GM12878 (cell line): Measurements from ENCODE around the gene ANKRD28. TPM values are rescaled to one million over a fixed set of nuclear protein-coding genes. Genes with fewer than 3 reads are reported as not detected.
A peak's percentile ranks its signal among the peaks of the same experiment; 100 is the strongest.

Source experiments
- ATAC-seq: fragments of 200-7000 bp; cut with Tn5 transposase; 3 replicates; pipeline ENCODE4 v1.9.1; 2020; ENCODE audit warnings: mild to moderate bottlenecking, moderate library complexity
- BruUV-seq: library from RNA; stranded (reverse); fragments of 400-500 nt; replicated peaks from 2 replicates; lab custom pipeline; 2021; lab: Mats Ljungman, UMichigan
- CTCF ChIA-PET: fragments of 300-600 bp; sonication (Branson Sonifier 250); formaldehyde crosslinking; extraction: SDS; loops from one replicate; lab custom pipeline; 2021; ENCODE audit warnings: inconsistent platforms; lab: Yijun Ruan, JAX
- POLR2A ChIA-PET: fragments of 350-600 bp; formaldehyde crosslinking; extraction: SDS; loops from one replicate; lab custom pipeline; 2021; ENCODE audit warnings: inconsistent platforms; lab: Charles Lee
- RAD21 ChIA-PET: fragments of 300-600 bp; sonication (Branson Sonifier 250); formaldehyde crosslinking; loops from one replicate; lab custom pipeline; 2023; ENCODE audit warnings: antibody characterized with exemption; ENCODE audit not compliant: unreplicated experiment; lab: Charles Lee
- SMC1A ChIA-PET: fragments of 300-600 bp; sonication (Branson Sonifier 250); formaldehyde crosslinking; loops from one replicate; lab custom pipeline; 2023; ENCODE audit not compliant: unreplicated experiment, uncharacterized antibody; lab: Charles Lee
- DNase-seq: peaks from one replicate; pipeline ENCODE4 v3.0.0-alpha.2; 2011; ENCODE audit warnings: low read depth, low spot score
- FAIRE-seq: peaks from 3 replicates; lab custom pipeline; 2011; peaks lifted over from hg19 to GRCh38; lab: Jason Lieb, UNC
- H2AFZ ChIP-seq: 2 replicates; pipeline ENCODE4 v1.6.0; 2011; ENCODE audit warnings: low read depth, low read length, control low read depth; ENCODE audit not compliant: control insufficient read depth
- H3K27ac ChIP-seq: 2 replicates; pipeline ENCODE4 v1.5.1; 2011; ENCODE audit warnings: control low read depth; ENCODE audit not compliant: control insufficient read depth, insufficient read depth
- H3K27me3 ChIP-seq, 2 experiments: replicated peaks in 1 of 2; 2 replicates each; pipeline versions ENCODE4 v1.6.0 to v1.6.1; 2011; ENCODE audit warnings: low read length in 1 of 2; ENCODE audit not compliant: control insufficient read depth in 2 of 2, insufficient read depth in 2 of 2
- H3K36me3 ChIP-seq, 2 experiments: 2 replicates each; pipeline ENCODE4 v1.5.1; 2011; ENCODE audit warnings: low read length in 1 of 2; ENCODE audit not compliant: control insufficient read depth in 2 of 2, insufficient read depth in 2 of 2
- H3K4me1 ChIP-seq: 2 replicates; pipeline ENCODE4 v1.6.1; 2011; ENCODE audit warnings: mild to moderate bottlenecking, low read length, moderate library complexity, mixed read lengths; ENCODE audit not compliant: control insufficient read depth, insufficient read depth
- H3K4me2 ChIP-seq: 2 replicates; pipeline ENCODE4 v1.6.0; 2011; ENCODE audit warnings: control low read depth; ENCODE audit not compliant: control insufficient read depth, insufficient read depth
- H3K4me3 ChIP-seq: fragments of 200-600 bp; sonication (generic); 2 replicates; pipeline ENCODE4 v1.5.1; 2016
- H3K79me2 ChIP-seq: 2 replicates; pipeline ENCODE4 v1.6.0; 2011; ENCODE audit warnings: low read length; ENCODE audit not compliant: control insufficient read depth, insufficient read depth
- H3K9ac ChIP-seq: 2 replicates; pipeline ENCODE4 v1.8.0; 2011; ENCODE audit warnings: low read length, control low read depth, mixed read lengths; ENCODE audit not compliant: control insufficient read depth, insufficient read depth
- H3K9me3 ChIP-seq: replicated peaks from 3 replicates; pipeline ENCODE4 v1.5.1; 2011; ENCODE audit warnings: mild to moderate bottlenecking, low read length; ENCODE audit not compliant: control insufficient read depth, insufficient read depth
- H4K20me1 ChIP-seq: 2 replicates; pipeline ENCODE4 v1.6.0; 2011; ENCODE audit not compliant: control insufficient read depth, insufficient read depth
- KAT2A ChIP-seq: conservative IDR thresholded peaks from 2 replicates; pipeline ENCODE4 v1.6.1; 2011; ENCODE audit warnings: low read depth, low read length; ENCODE audit not compliant: control insufficient read depth
- SPI1 ChIP-seq: IDR thresholded peaks from 2 replicates; pipeline ENCODE4 v1.6.1; 2011; ENCODE audit warnings: low read depth, mild to moderate bottlenecking, low read length, moderate library complexity, borderline replicate concordance; ENCODE audit not compliant: insufficient read depth
- ZNF207 ChIP-seq: fragments of 450-650 bp; IDR thresholded peaks from 2 replicates; pipeline ENCODE4 v1.6.1; 2014; ENCODE audit warnings: antibody characterized with exemption, mild to moderate bottlenecking, borderline replicate concordance
- WGBS: methylation state at CpG from one replicate; pipeline ENCODE4 v1.1.6; 2016; ENCODE audit warnings: low lambda C conversion rate; ENCODE audit not compliant: insufficient replicate concordance, insufficient coverage; ENCODE audit errors: missing lambda C conversion rate; 5-methylcytosine and 5-hydroxymethylcytosine counted together
- in situ Hi-C: fragments of 300-500 bp; cut with MboI; formaldehyde crosslinking; loops from 9 replicates; pipeline ENCODE4 v1.14.3; 2018; ENCODE audit warnings: mixed read lengths
- intact Hi-C: fragments of 100-400 bp; cut with micrococcal nuclease; formaldehyde crosslinking; loops from one replicate; pipeline ENCODE4 v1.14.2; 2022; ENCODE audit not compliant: unreplicated experiment
- polyA plus RNA-seq, 11 experiments: library from polyadenylated mRNA; depleted of rRNA in 4 of 11; unstranded in 6 of 11; stranded (reverse) in 5 of 11; fragments of >200 nt; fragmentation: Nextera tagmentation in 4 of 11; fragmentation: Illumina TruSeq in 1 of 11; extraction: Ambion mirVana in 4 of 11; extraction: Trizol in 1 of 11; gene quantifications; 1 replicate in 1 of 11; 2 replicates in 10 of 11; pipeline versions ENCODE4 v1.2.1 to v1.2.3, GENCODE V29; 2011 to 2016; ENCODE audit warnings: inconsistent platforms in 2 of 11, missing spikeins in 2 of 11, low read depth in 1 of 11
- total RNA-seq, 4 experiments: library from RNA; depleted of rRNA in 3 of 4; stranded (reverse); fragments of >200 nt in 3 of 4; fragmentation: Illumina TruSeq in 1 of 4; extraction: Trizol in 1 of 4; gene quantifications; 2 replicates each; pipeline versions ENCODE4 v1.2.1 to v1.2.3, GENCODE V29; 2013 to 2021
- TF ChIP-seq, protein P1 (sequence below): IDR thresholded peaks from 2 replicates; pipeline ENCODE4 v1.6.1; 2012; ENCODE audit warnings: low read depth, low read length, improper control_type of control experiment
- TF ChIP-seq, protein P2 (sequence below): IDR thresholded peaks from 2 replicates; pipeline ENCODE4 v1.6.1; 2011; ENCODE audit warnings: borderline replicate concordance, low read depth, mild to moderate bottlenecking, moderate library complexity, low read length; ENCODE audit not compliant: insufficient read depth, poor library complexity, severe bottlenecking

Gene ANKRD28
- total and polyA plus RNA-seq, 10 of the 15 experiments (the other 5 are each of a cell fraction or from before 2014, with no cell fraction given), result 11.2 to 105 (median 38.3) TPM

DNA sequence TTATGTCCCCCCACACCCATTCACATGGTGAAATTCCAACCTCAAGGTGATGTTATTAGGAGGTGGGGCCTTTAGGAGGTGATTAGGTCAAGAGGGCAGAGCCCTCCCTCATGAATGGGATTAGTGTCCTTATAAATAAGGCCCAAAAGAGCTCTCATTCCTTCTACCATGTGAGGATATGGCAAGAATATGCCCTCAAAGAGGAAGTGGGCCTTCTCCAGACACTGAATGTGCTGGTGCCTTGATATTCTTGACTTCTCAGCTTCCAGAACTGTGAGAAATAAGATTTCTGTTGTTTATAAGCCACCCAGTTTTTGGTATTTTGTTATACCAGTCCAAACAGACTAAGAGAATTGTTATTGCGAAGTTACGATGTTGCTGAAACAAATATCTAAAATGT, 94.4 kb downstream of the ANKRD28 start:
- ChIA-PET SMC1A (interaction anchor here (0.6 to 2.4 kb wide), 4 partner anchors 10 to 466 kb away, joined by 3 to 5 read pairs (median 4); no protein-coding TSS in a partner anchor), RAD21 (no interaction called here), POLR2A (interaction anchor here (0.7 to 1.0 kb wide), 2 partner anchors 20 to 73 kb away, joined by 3 read pairs; no protein-coding TSS in a partner anchor)
- in situ Hi-C loops (no loop called here), intact Hi-C loops (no loop called here)
- H3K9me3 ChIP-seq, result no peaks in the 10 kb centered on the region; the same call in 2 of the 3 replicates
- FAIRE-seq (no peak), DNase-seq (no peak)
- no peaks in the 10 kb centered on the region for H3K79me2 ChIP-seq
- no TSS peak for BruUV-seq
- no peak overlapping the region for H2AFZ ChIP-seq
- no peak overlapping the region for H3K4me2 ChIP-seq
- H3K4me1 ChIP-seq, result no peaks in the 10 kb centered on the region
- H3K4me3 ChIP-seq, result no peak overlapping the region
- H4K20me1 ChIP-seq, result no peaks in the 10 kb centered on the region
- peak; percentile 54; the same call in 1 of the 2 replicates for TF ChIP-seq SPI1
- TF ChIP-seq, protein P1, sequence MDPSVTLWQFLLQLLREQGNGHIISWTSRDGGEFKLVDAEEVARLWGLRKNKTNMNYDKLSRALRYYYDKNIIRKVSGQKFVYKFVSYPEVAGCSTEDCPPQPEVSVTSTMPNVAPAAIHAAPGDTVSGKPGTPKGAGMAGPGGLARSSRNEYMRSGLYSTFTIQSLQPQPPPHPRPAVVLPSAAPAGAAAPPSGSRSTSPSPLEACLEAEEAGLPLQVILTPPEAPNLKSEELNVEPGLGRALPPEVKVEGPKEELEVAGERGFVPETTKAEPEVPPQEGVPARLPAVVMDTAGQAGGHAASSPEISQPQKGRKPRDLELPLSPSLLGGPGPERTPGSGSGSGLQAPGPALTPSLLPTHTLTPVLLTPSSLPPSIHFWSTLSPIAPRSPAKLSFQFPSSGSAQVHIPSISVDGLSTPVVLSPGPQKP, result no peak
- no peak for TF ChIP-seq ZNF207
- TF ChIP-seq KAT2A, result no peak
- TF ChIP-seq, protein P2, sequence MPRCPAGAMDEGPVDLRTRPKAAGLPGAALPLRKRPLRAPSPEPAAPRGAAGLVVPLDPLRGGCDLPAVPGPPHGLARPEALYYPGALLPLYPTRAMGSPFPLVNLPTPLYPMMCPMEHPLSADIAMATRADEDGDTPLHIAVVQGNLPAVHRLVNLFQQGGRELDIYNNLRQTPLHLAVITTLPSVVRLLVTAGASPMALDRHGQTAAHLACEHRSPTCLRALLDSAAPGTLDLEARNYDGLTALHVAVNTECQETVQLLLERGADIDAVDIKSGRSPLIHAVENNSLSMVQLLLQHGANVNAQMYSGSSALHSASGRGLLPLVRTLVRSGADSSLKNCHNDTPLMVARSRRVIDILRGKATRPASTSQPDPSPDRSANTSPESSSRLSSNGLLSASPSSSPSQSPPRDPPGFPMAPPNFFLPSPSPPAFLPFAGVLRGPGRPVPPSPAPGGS, result no peak
- TF ChIP-seq, all 136 proteins: peak for 1
- CTCF ChIA-PET, result no interaction called here
- 98% methylated on average over 2 of the region's 2 CpGs for WGBS
- H3K9ac ChIP-seq, result no peak overlapping the region
- H3K27ac ChIP-seq, result no peak overlapping the region
- H3K27me3 ChIP-seq, result no peaks in the 10 kb centered on the region
- no peak for ATAC-seq
- peaks cover 2 to 19% of the 10 kb centered on the region in 2 experiments; a peak in 3 of 4 replicates for H3K36me3 ChIP-seq
